GM12801 (cell line): ENCODE results near the gene RICTOR.

Experiments
- TF ChIP-seq, protein P1 (sequence below): IDR thresholded peaks from one replicate; pipeline ENCODE4 v1.5.1; 2011; ENCODE audit warnings: control low read depth; ENCODE audit not compliant: insufficient read length; ENCODE audit errors: extremely low read depth

Gene RICTOR

DNA sequence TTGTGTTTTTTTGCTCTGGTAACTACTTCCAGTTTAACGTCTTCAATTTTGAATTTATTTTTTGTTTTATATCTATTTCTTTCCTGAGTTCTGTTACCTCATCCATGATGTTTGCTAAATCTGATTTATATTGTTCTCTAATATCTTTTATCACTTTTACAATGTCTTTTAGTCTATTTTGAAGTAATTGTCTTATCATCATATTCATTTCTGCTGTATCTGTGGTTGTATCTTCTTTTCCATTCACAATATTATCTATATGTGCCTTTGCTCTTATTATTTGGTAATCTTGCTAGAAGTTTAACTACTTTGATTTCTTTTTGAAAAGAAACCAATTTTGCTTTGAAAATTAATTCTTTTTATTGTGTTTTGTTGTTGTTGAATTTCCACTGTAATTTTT lies 184.8 kb downstream of the RICTOR start:
- TF ChIP-seq, protein P1, sequence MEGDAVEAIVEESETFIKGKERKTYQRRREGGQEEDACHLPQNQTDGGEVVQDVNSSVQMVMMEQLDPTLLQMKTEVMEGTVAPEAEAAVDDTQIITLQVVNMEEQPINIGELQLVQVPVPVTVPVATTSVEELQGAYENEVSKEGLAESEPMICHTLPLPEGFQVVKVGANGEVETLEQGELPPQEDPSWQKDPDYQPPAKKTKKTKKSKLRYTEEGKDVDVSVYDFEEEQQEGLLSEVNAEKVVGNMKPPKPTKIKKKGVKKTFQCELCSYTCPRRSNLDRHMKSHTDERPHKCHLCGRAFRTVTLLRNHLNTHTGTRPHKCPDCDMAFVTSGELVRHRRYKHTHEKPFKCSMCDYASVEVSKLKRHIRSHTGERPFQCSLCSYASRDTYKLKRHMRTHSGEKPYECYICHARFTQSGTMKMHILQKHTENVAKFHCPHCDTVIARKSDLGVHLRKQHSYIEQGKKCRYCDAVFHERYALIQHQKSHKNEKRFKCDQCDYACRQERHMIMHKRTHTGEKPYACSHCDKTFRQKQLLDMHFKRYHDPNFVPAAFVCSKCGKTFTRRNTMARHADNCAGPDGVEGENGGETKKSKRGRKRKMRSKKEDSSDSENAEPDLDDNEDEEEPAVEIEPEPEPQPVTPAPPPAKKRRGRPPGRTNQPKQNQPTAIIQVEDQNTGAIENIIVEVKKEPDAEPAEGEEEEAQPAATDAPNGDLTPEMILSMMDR: no peak

DNA sequence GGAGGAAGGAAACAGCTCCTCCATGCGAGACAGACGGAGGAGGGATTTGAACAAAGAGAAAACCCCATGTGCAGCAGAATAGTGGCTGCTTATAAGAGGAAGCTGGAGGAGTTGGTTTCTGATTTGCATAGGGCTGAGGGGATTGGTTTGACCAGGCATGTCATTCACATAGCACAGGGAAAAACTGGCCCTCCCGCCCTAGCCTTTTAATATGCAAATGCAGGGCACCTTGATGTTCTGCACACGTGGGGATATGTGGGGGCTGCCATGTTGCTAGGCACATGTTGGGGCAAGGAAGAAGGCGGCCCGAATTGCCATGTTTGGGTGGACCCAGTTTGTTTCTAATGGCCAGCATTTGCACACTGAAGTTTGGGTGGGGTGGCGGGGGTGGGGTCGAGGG lies 186.2 kb downstream of the RICTOR start:
- TF ChIP-seq, protein P1: no peak
